Neural cell (in vitro differentiated cells): Measurements from ENCODE around the gene GRIA3.

ENCODE experiments used
- CTCF ChIP-seq: fragments of 450-650 bp; IDR thresholded peaks from 2 replicates; pipeline ENCODE4 v1.5.1; 2014; ENCODE audit warnings: antibody characterized with exemption, mild to moderate bottlenecking, moderate library complexity; ENCODE audit not compliant: poor library complexity, severe bottlenecking
- EP300 ChIP-seq: fragments of 450-650 bp; conservative IDR thresholded peaks from 2 replicates; pipeline ENCODE4 v1.6.1; 2014; ENCODE audit warnings: antibody characterized with exemption, mild to moderate bottlenecking, moderate library complexity; ENCODE audit not compliant: poor library complexity, severe bottlenecking
- EZH2 ChIP-seq: fragments of 200-600, 300-800 bp; shearing (Covaris generic), sonication (generic); IDR thresholded peaks from 2 replicates; pipeline ENCODE4 v1.6.1; 2014; ENCODE audit warnings: antibody characterized with exemption, low read length, borderline replicate concordance, mild to moderate bottlenecking; ENCODE audit not compliant: insufficient read depth, poor library complexity, severe bottlenecking
- MXI1 ChIP-seq: fragments of 450-650 bp; conservative IDR thresholded peaks from 2 replicates; pipeline ENCODE4 v1.6.1; 2014; ENCODE audit warnings: antibody characterized with exemption, mild to moderate bottlenecking; ENCODE audit not compliant: poor library complexity, severe bottlenecking
- POLR2AphosphoS5 ChIP-seq: IDR thresholded peaks from 2 replicates; pipeline ENCODE4 v1.6.1; 2012
- RAD21 ChIP-seq: fragments of 450-650 bp; conservative IDR thresholded peaks from 2 replicates; pipeline ENCODE4 v1.6.1; 2014; ENCODE audit warnings: antibody characterized with exemption, mild to moderate bottlenecking, moderate library complexity
- SMC3 ChIP-seq: fragments of 450-650 bp; conservative IDR thresholded peaks from 2 replicates; pipeline ENCODE4 v1.6.1; 2014; ENCODE audit warnings: antibody characterized with exemption, mild to moderate bottlenecking, moderate library complexity; ENCODE audit not compliant: poor library complexity
- TAF1 ChIP-seq: IDR thresholded peaks from 2 replicates; pipeline ENCODE4 v1.6.1; 2012; ENCODE audit warnings: low read depth

- no peak for TF ChIP-seq POLR2AphosphoS5
- no peak for TF ChIP-seq EP300
- no peak for TF ChIP-seq CTCF
- no peak for TF ChIP-seq TAF1
- TF ChIP-seq EZH2, result no peak
- no peak for TF ChIP-seq RAD21
- TF ChIP-seq MXI1, result no peak
- TF ChIP-seq SMC3, result no peak
These were observed 291.1 kb downstream of the GRIA3 start for GRCh38 chrX:123475068-123475724.
